K562 (cell line): Measurements from ENCODE around the gene LAMB2.

ENCODE experiments used
- CEBPG ChIP-seq, 3 experiments: fragments of 200-800 bp in 1 of 3; sonication (Bioruptor generic) in 1 of 3; sonication (generic) in 1 of 3; formaldehyde crosslinking in 1 of 3; IDR thresholded peaks in 2 of 3; conservative IDR thresholded peaks in 1 of 3; 2 replicates each; pipeline versions ENCODE4 v1.6.1 to v1.8.0; 2016 to 2022; ENCODE audit warnings: missing compliant biosample characterization in 2 of 3, missing genetic modification characterization in 2 of 3, mild to moderate bottlenecking in 1 of 3, missing genetic modification reagents in 1 of 3
- SNIP1 ChIP-seq: fragments of 450-650 bp; IDR thresholded peaks from 2 replicates; pipeline ENCODE4 v1.7.1; 2017; ENCODE audit warnings: low read depth, mild to moderate bottlenecking
- ZNF584 ChIP-seq: fragments of 200-800 bp; sonication (Bioruptor generic); IDR thresholded peaks from 2 replicates; pipeline ENCODE4 v1.6.1; 2016; ENCODE audit warnings: low read depth, mild to moderate bottlenecking, missing genetic modification characterization, missing compliant biosample characterization
- ZNF75A ChIP-seq: fragments of 450-650 bp; formaldehyde crosslinking; IDR thresholded peaks from 2 replicates; pipeline ENCODE4 v1.4.0; 2020; ENCODE audit warnings: mild to moderate bottlenecking
- TF ChIP-seq, protein P1 (sequence below), 3 experiments: IDR thresholded peaks in 2 of 3; conservative IDR thresholded peaks in 1 of 3; 2 replicates each; pipeline ENCODE4 v1.5.1; 2011 to 2012; ENCODE audit warnings: low read length in 3 of 3, mild to moderate bottlenecking in 3 of 3, control low read depth in 2 of 3, improper control_type of control experiment in 1 of 3, inconsistent platforms in 1 of 3, low read depth in 1 of 3, mixed read lengths in 1 of 3, moderate library complexity in 1 of 3; ENCODE audit not compliant: insufficient read depth in 2 of 3

DNA sequence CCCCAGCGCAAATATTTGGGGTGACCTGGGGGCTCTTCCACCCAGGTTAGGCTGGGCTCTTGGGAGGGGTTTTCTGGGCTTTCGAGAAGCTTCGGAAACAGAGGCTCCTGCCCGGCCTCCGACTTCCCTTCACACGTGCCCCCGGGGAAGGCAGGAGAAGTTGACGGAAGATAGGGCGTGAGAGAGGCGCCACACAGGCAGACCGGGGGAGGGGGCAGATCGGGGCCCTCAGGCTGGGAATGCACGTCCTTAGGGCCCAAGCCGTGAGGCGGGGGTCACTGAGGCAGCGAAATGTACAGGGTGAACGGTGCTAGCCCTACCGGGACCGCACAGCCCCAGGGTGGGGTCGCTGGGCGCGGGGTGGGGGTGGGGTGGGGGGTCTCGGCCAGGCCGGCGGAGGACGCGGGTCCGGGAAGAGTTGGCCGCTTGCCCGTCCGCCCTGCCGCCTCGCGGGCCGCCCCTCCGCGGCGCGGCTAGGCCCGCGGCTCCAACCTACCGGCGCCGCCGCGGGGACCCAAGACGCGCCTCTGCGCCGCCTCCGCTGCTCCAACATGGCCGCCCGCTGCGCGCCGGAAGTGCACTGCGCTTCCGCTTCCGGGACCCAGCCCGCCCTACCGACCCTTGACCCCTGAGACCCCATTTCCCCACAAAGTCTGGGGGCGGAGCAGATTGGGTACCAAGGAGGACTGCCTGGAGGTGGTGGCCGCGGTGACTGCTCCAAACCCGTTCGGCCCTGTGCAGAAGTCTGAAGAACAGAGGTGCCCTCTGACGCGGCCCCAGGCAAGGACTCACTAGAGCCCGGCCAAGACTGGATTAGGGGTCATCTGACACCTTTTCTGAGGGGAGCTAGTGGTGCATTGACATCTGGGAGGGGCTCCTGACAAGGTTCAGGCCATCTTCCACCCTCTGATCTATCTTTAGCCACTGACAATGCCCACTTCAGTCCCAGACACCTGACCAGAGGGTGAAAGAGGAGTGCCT lies 33.2 kb upstream of the LAMB2 start, which contains the start of gene CCDC71:
- TF ChIP-seq ZNF75A (CRISPR knock-in tag), result no peak
- TF ChIP-seq SNIP1, result no peak
- TF ChIP-seq CEBPG (CRISPR knock-in tag; IDR thresholded peaks at IDR 0.05), result 0 out of 2 replicates have a peak, but pooled peaks have one; percentile 13
- no peak for TF ChIP-seq CEBPG (tag; conservative IDR thresholded peaks at IDR 0.05 in 1 of 2, IDR thresholded peaks at IDR 0.05 in 1 of 2)
- no peak for TF ChIP-seq ZNF584 (CRISPR knock-in tag)
- TF ChIP-seq, protein P1, sequence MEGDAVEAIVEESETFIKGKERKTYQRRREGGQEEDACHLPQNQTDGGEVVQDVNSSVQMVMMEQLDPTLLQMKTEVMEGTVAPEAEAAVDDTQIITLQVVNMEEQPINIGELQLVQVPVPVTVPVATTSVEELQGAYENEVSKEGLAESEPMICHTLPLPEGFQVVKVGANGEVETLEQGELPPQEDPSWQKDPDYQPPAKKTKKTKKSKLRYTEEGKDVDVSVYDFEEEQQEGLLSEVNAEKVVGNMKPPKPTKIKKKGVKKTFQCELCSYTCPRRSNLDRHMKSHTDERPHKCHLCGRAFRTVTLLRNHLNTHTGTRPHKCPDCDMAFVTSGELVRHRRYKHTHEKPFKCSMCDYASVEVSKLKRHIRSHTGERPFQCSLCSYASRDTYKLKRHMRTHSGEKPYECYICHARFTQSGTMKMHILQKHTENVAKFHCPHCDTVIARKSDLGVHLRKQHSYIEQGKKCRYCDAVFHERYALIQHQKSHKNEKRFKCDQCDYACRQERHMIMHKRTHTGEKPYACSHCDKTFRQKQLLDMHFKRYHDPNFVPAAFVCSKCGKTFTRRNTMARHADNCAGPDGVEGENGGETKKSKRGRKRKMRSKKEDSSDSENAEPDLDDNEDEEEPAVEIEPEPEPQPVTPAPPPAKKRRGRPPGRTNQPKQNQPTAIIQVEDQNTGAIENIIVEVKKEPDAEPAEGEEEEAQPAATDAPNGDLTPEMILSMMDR (IDR thresholded peaks at IDR 0.05 in 2 of 3, conservative IDR thresholded peaks at IDR 0.05 in 1 of 3; ENCODE audit: insufficient read depth in 2 of 3, low read depth in 1 of 3, low read length in 3 of 3), result no peak
